IMR-90 (cell line): Measurements from ENCODE around the gene SGSM2.

ENCODE experiments used
- BHLHE40 ChIP-seq: fragments of 150-350 bp; IDR thresholded peaks from 2 replicates; pipeline ENCODE4 v1.6.1; 2016; ENCODE audit warnings: mild to moderate bottlenecking, low read depth, low read length
- CEBPB ChIP-seq: IDR thresholded peaks from 2 replicates; pipeline ENCODE4 v1.6.1; 2012; ENCODE audit warnings: low read depth, low read length, improper control_type of control experiment
- CHD1 ChIP-seq: IDR thresholded peaks from 2 replicates; pipeline ENCODE4 v1.6.1; 2012; ENCODE audit warnings: low read depth, low read length, improper control_type of control experiment
- CTCF ChIP-seq: conservative IDR thresholded peaks from 2 replicates; pipeline ENCODE4 v1.5.1; 2012; ENCODE audit warnings: mild to moderate bottlenecking, low read depth, low read length, improper control_type of control experiment
- FOS ChIP-seq: fragments of 150-350 bp; IDR thresholded peaks from 2 replicates; pipeline ENCODE4 v1.6.1; 2016; ENCODE audit warnings: low read depth, low read length
- MAFK ChIP-seq: IDR thresholded peaks from 2 replicates; pipeline ENCODE4 v1.6.1; 2012; ENCODE audit warnings: low read depth, low read length, improper control_type of control experiment
- MAZ ChIP-seq: IDR thresholded peaks from 2 replicates; pipeline ENCODE4 v1.6.1; 2012; ENCODE audit warnings: low read depth, mild to moderate bottlenecking, low read length, improper control_type of control experiment, moderate library complexity, borderline replicate concordance
- MXI1 ChIP-seq: IDR thresholded peaks from 2 replicates; pipeline ENCODE4 v1.6.1; 2012; ENCODE audit warnings: low read depth, mild to moderate bottlenecking, low read length, moderate library complexity, borderline replicate concordance
- POLR2A ChIP-seq: IDR thresholded peaks from 2 replicates; pipeline ENCODE4 v1.6.1; 2012; ENCODE audit warnings: mild to moderate bottlenecking, low read depth, low read length
- RAD21 ChIP-seq: IDR thresholded peaks from 2 replicates; pipeline ENCODE4 v1.6.1; 2012; ENCODE audit warnings: low read length, improper control_type of control experiment
- RFX5 ChIP-seq: IDR thresholded peaks from 2 replicates; pipeline ENCODE4 v1.8.0; 2012; ENCODE audit warnings: low read depth, mild to moderate bottlenecking, low read length, moderate library complexity
- SMC3 ChIP-seq: fragments of 150-350 bp; IDR thresholded peaks from 2 replicates; pipeline ENCODE4 v1.6.1; 2016; ENCODE audit warnings: low read depth, mild to moderate bottlenecking, antibody characterized with exemption, low read length, moderate library complexity
- USF2 ChIP-seq: fragments of 150-350 bp; IDR thresholded peaks from 2 replicates; pipeline ENCODE4 v1.6.1; 2017; ENCODE audit warnings: mild to moderate bottlenecking, antibody characterized with exemption, low read length, low read depth

- no peak for TF ChIP-seq CTCF
- TF ChIP-seq USF2: peak; percentile 89
- no peak for TF ChIP-seq MAFK
- peak; percentile 89 for TF ChIP-seq POLR2A
- TF ChIP-seq BHLHE40: peak; percentile 84
- TF ChIP-seq SMC3: no peak; the same call in 1 of the 2 replicates
- TF ChIP-seq CEBPB: peak; percentile 85
- TF ChIP-seq FOS: no peak
- TF ChIP-seq RFX5: no peak
- no peak for TF ChIP-seq RAD21
- no peak for TF ChIP-seq CHD1
- TF ChIP-seq MXI1: peak; percentile 95
- peak; percentile 94 for TF ChIP-seq MAZ
Observed at GRCh38 chr17:2399572-2400473, 62.5 kb downstream of the SGSM2 start.
